Activated T-helper 1 cell treated with Interleukin-2 at 50 U/mL for 16 hours (primary cell): Measurements from ENCODE around the gene KIAA1217.
"Not testable (repeated sequence)": the region's sequence is repeated elsewhere in the genome, so short reads cannot be mapped to it uniquely, and the experiment has no call there.

Experiments
- DNase-seq: peaks from one replicate; pipeline ENCODE4 v3.0.0-alpha.2; 2020; ENCODE audit warnings: low read depth

The KIAA1217 gene

DNA sequence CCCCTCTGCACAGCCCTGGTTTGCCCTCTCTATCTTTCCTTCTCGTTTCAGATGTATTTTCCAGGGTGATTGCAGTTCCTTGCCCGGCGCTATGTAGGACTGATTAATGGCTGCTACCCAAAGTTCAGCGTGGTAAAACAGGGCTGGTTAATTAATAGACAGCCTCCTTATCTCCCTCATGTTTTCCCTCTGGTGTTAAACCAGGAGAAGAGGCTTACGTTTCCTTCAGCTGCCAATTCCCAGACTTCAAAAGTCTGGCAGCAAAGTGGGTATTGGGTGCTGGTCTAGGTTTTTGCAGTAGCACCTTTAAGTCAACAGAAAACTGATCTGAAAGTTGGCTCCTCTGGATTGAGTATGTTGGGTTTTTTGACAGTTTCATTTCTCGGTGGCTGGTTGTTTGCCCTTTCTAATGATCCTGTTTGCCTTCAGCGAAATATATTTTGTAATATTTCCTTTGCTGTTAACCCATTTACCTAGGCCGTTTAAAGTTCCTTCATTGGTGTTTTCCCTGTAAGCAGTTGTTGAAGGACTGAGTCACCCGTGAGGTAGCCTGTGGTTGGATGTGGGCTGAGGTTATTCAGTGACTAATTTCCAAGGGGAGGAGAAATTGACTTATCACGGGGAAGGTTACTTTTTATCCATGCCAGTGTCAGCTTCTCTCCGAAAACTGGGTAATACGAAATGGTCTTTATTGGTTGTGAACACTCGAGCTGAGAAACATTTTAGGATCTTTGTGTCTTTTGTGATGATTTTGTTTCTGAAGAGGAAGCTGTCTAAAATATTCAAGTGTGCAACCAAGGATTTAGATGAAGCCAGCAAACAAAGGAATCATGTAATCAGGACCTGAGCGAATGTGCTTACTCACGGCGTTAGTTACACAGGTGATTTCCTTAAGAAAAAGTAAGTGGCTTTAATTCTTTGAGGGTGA lies 257.2 kb downstream of the KIAA1217 start:
- DNase-seq: no peak

DNA sequence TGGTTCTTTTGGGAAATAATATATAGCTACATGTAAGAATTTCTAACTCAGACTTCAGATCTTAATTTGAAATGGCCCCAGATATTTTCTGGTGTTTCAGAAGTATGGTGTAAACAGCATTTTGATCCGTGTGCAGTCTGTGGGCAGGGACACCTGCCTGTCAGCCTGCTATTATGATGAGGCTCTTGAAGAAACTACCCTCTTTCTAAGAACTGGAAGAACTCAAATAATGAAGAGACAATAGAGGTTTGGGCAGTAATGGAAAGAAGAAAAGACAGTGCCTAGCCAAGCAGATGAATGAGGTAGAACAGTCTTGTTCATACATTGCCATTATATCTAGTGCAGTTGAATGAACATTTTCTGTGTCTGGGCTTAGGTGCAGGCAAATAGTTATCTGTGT lies 258.2 kb downstream of the KIAA1217 start:
- DNase-seq: no peak

DNA sequence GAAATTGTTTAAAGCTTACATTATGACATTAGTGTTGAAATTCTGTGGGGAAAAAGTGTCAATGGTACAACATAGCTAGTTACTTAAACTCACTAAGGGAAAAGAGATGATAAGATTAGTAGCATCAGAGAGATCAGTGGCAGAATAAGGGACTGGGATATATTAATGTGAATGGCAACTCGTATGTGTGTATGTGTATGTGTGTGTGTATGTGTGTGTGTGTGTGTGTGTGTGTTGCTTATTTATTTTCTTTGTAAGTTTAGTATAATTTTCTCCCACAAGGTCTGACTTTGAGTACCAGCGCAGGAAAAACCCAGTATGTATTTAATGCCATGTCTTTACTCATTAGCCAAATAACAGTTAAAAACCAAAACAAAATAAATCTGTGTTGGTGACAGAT lies 258.7 kb downstream of the KIAA1217 start:
- no peak for DNase-seq

DNA sequence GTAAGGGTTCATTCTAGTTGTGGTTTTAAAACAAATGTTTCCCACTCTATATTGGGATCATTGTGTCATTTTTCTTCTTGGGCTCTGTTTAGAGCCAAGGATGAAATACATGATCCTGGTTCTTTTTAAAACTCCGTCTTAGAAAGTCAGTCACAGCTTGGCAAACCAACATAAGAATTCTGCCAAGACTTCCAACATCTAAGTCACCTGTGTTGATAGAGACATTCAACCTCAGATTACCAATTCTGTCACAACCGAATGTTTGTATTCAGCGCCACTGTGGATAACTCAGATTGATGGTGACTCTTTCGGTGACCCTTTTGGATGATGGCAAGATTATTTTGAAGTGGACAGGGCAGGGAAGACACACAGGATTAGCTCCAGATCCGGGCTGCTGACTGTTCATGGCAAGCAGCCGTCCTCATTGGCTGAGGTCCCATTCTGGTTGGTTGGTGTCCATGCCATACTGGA lies 259.4 kb downstream of the KIAA1217 start:
- DNase-seq: no peak

DNA sequence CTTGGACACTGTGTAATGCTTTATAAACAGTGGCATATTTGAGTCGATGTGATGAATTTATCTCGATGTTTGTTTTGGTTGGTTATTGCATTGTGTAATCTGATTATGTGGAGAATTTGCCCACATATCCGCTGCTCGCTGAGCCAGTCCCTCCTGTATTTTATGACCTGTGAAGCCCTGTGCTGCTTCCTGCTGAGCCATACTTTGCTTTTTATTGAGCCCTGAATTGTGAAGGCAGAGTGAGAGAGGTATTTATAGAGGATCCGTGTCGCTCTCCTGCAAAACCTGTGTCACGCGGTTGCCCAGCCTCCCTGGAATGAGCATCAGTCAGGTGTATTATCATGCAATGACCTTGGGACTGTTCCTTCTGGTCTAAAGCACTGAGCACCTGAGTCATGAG lies 261.1 kb downstream of the KIAA1217 start:
- DNase-seq: no peak

DNA sequence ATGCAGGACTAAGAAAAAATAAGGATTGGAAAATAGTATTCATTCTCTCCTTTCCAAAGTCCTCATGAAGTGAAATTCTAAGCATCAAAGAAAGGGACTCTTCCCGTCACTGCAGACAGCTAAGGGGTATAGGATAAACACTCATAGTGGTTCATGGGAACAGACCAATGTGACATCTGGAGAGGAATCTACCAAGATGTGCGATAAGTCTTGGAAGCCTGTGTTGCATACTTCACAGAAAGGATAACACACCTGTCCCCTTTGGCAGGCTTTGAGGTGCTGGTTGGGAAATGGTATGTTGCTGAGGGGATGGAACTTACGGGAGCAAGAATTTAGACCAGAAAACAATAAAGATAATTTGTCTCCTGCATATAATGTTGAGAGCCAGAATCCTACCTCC lies 266.7 kb downstream of the KIAA1217 start:
- DNase-seq: no peak

DNA sequence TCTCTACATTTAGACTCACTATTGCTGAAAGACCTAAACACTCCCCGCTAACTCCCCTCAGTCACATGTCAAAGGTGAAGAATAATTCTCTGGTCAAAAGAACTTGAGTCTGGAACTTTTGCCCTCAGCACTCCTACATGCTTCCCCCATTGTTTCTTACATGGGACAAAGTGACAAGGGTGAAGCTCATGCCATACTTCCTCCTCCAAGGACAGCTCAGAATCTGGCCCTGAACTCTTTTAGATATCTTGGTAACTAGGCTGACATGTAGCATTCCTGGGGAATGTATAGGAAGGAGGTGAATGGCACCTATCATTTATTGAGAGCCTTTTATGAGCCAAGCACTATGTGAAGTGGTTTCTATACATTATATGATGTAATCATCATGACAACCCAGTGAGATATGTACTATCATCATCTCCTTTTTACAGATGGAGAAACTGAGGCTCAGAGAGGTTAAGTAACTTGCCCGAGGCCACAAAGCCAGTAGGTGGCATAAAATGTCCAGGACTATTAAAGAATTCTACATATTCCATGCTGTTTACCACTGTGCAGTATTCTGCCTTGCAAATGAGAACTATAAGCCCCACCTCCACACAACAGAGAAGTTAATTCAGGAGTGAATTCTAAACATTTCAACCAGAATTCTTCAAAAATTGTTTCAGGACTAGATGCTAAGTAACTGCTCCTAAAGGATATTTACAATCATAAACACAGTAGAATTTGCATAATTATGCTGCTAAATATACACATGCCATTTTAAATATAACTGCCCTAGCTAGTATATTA lies 268.2 kb downstream of the KIAA1217 start:
- no peak for DNase-seq

DNA sequence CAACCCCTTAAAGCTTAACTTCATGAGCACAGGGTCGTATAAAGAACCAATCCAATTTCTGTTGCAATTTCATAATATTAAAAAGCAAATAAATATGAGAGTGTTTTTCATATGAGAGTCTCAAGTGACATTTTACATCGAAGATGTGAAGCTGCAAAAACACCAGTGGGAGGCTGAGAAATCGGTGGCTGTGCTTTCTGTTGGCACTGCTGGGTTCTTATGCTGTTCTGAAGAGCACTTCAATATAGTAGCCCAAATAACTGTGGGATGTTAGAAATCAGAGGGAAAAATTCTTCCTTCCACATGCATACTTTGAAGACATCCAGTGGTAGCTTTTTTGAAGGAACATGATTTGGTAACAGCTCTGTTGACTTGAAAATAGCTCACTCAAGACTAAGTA lies 269.0 kb downstream of the KIAA1217 start:
- no peak for DNase-seq

DNA sequence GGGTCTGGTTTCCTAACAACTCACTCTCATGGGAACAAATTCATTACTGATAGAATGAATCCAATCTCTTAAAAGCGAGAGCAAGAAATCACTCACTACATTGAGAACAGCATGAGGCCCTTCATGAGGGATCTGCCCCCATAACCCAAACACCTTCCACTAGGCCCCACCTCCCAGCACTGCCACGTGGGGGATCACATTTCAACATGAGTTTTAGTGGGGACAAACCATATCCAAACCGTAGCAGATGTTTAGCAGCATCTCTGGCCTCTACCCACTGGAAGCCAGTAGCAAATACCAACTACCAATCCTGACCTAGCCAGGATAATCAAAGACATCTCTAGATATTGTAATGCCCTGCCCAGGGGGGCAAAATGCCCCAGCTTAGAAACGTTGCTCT lies 270.9 kb downstream of the KIAA1217 start:
- no peak for DNase-seq

DNA sequence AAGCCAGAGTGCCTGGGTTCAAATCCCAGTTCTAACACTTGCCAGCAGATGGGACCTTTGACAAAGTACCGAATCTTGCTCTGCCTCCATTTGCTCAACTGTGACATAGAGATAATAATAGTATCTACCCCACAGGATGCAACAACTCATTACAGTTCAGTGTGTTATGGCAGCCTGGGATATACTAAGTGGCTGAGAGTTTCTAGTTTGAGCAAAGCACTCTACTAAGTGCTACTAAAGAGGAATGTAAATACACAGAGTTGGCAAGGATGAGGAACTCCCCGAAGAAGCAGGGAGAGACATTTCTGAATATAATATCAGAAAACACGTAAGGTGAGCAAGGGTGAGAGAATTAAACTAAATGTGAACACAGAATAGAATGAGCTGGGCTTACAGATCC lies 271.5 kb downstream of the KIAA1217 start:
- no peak for DNase-seq

DNA sequence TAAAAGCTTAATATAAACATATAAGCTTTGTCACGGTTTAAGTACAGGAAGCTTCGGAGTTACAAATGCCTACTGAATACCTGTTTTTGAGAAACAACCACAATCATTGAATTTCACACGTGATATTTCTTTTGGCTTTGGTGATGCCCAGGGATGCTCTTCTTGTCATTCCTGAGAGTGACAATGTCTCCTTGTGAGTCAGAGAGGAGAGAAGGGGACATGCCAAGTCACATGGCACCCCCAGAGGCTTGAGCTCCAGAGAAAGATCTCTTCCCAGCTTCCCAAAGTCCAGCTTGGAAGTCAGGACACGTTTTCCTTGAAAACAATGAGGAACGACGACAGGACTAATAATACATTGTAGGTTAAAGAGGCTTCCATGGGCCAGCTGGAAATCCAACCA lies 272.3 kb downstream of the KIAA1217 start:
- no peak for DNase-seq

DNA sequence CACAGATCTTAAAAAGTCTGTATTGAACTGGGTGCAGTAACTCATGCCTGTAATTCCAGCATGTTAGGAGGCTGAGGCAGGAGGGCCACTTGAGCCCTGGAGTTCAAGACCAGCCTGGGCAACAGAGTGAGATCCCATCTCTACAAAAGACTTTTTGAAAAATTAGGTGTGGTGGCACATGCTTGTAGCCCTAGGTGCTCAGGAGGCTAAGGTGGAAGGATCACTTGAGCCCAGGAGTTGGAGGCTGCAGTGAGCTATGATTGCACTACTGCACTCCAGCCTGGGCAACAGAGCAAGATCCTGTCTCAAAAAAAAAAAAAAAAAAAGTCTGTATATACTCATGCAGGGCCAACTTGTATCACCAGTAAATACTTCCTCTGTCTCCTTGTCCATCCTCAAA lies 273.8 kb downstream of the KIAA1217 start:
- DNase-seq: not testable (repeated sequence)

DNA sequence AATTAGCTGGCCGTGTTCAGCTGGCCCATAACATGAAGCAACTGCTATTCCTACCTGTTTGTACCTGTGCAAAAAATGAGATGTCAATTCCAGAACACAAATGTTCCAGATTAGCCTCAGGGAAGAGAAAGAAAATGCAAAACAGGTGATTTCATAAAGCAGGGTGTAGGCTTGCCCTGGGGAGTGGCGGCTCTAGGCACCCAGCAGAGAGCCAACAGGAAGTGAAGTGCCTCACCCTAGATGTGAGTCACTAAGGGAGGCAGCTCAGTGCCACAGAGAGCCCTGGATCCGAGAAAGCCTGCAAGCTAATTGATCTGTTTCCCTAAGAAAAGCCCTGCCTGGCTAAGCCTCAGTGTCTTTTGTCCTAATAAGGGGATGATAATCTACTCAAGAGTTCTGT lies 274.8 kb downstream of the KIAA1217 start:
- DNase-seq: peak; percentile 13

DNA sequence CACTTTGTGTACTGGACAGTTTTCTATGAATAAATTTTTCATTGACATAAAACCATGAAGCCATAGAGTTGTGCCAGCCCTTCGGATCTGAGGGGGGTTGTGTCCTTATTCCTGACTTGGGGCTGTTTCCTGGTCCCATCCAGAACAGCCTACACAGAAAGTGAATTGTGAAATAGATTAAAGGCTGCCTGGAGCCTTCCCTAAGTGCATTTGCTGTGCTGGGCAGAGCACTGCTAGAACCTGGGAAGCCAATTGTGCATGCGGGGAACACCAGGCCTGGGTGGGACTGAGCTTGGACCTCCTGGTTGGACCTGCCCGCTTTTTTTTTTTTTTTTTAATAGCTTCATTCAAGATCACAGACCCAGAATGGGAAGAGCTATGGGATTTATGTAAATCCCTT lies 275.8 kb downstream of the KIAA1217 start:
- DNase-seq: no peak

DNA sequence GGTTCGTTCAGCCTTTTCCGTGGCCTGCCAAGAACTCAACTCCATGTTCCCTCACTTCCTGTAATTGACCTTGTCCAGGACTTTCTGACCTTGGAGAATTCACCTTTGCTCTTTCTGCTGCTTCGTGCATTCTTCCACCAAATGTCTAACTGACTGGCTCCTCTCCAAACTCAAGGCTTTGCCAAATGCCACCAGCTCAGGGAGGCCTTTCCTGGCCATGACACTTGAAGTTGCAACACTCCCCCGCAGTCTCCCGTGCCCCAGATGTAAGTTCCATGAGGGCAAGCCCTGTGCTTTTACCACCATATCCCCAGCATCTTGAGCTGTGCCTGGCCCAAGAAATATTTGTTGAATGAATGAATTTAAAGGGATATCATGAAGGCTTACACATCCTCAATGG lies 276.4 kb downstream of the KIAA1217 start:
- DNase-seq: no peak

DNA sequence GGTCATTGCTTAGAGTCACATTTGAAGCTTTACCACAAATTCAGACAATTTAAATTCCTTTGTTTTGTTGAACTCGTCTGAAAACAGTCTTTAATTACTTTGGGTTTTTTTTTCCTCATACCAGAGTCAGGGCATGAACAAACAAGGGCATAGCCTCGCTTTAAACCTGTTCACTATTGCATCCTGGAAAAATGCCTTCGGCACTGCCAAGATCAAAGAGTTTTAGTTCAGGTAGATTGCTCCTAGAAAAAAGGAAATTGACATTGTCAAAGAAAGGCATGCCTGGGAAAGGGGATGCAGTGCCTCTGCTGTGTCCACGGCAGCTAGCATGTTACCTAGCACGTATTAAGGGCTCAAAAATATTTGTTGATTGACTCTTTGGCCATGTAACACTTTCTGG lies 279.7 kb downstream of the KIAA1217 start:
- no peak for DNase-seq

DNA sequence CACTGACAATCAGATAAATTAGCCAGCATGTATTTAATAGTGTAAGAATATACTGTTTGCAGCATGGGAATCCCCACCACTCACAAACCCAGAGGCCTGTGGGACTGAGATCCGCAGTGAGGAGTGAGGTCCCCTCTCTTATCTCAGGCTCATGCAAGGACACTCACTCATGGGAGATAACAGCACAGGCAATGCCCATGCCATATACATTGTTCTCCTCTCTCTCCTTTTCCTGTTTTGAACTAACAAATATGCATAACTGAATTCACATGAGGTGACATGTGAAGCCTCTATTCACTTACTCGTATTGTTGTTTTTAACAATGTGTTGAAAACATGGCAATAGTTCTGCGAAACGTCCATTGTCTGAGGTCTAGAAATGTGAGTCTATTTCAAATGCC lies 284.2 kb downstream of the KIAA1217 start:
- no peak for DNase-seq

DNA sequence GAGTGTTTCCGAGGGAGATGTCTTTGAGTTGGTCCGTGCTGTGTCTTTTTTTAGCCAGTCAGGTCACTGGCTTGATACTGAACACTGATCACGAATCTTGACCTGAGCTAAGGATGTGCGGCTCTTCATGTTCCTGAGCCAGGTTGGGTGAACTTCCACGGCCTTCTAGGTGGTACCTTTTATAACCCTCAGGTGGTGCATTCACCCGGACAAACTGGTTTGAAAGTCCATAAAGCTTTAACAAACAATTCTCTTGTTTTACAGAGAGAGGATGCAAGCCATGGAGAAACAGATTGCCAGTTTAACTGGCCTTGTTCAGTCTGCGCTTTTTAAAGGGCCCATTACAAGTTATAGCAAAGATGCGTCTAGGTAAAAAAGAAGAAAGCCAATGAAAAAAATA lies 285.3 kb downstream of the KIAA1217 start:
- no peak for DNase-seq

DNA sequence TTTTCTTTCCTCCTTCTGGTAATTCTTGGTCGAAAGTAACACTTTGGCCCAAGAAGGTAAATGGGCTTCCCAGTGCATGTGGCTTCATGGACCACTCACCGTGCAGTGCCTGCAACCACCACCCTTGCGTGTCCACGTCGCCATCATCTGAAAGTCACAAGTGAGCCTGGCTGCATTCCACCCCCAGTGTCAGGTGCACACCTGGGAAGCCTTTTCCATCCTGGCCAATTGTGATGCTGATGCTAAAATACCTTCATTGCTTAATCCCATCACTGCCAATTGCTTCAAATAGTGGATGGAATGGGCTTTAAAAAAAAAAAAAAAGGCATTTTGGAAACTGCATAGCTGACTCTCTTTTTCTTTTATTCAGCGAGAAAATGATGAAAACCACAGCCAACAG lies 285.8 kb downstream of the KIAA1217 start:
- DNase-seq: no peak

DNA sequence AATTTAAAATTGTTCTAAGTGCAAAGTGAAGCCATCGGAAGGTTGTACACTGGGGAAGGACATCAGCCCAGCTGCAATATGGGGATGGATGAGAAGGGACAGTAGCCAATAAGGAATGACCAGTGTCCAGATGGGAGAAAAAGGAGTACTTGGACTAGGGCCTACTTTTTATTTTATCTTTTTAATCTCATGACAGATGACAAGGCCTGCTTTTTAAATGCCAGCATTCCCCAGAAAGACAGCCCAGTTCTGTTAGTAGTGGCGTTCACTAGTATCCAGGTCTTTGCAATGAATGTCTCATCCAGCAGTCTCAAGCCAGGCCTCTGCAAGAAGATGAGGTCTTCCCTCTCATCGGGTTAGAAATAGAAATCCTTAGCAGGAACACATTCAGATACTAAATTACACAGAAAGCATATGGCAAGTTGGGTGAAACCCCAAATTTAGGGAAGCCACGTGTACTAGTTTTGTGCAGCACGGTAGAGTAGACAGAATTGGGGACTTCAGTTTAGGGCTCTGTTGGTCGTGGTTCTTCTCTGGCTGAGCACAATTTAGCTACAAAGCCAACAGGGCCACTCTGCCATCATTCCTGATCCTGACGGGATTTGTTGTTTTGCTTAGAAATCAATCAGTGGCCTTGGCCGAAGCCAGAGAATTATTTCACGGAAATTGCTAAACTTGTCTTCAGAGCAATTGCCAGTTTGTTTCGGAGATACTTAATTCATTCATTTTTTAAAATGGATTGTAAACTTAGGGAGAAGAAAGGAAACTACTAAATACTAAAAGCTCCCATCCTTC lies 286.9 kb downstream of the KIAA1217 start:
- DNase-seq: no peak

DNA sequence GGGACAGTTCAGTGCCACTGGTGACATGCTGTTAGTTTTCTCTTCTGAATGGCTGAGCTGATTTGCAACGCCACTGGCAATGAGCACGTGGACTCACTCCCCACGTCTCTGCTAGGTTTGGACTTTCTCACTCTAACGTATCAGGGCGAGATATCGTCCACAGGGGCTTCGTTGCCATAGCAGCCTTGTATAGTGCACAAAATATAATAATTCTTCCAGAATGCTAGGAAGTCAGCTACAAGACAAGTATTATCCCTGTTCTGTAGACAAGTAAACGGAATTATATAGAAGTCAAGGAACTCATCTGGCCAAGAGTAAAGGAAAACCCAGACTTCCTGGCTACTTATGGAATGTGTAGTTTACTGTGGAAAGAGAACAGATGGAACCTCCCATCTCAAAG lies 288.0 kb downstream of the KIAA1217 start:
- DNase-seq: no peak

DNA sequence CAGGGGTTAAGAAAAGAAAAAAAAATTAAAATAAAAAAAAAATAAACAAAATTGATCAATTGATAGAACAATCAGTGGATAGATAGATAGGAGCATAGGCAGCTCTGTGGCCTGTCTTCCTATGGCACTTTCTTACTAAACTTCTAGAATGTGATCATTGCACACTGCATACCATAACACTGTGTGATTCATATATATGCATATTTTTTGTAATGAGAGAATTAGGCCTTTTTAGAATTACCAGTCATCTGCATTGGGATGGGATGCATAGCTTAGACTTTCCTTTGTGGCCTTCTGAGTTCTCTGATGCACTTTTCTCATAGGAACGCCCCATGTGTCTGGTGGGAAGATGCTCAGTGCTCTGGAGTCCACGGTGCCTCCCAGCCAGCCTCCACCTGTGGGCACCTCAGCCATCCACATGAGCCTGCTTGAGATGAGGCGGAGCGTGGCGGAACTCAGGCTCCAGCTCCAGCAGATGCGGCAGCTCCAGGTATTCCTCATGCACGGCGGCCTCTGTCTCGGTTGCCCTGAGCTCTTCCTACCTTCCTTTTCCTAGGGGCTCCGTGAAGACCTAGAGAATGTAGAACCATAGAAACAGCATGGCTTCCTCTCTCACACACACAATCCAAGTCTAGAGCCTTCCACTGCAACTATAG lies 292.2 kb downstream of the KIAA1217 start:
- no peak for DNase-seq
